ENCODE measurements around the gene PNMA8A.

DNA sequence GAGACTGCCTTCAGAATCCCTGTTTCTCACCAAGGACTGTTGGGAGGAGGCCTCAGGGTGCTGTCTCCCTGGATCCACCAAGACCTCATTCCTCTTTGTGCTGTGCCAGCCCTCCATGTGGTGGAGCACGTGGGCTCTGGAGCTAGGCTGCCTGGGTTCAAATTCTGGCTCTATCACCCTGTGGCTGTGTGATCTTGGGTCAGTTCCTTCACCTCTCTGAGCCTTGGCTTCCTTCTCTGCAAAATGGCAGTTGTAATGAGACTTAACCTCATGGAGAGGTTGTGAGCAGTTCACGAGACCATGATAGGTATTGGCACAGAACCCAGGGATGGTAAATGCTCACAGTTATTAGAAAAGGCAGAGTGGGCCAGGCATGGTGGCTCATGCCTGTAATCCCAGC lies 49.0 kb downstream of the PNMA8A start:
- TF ChIP-seq SRF (IDR thresholded peaks at IDR 0.05; ENCODE audit: low read depth) = no peak
- TF ChIP-seq, protein P1, sequence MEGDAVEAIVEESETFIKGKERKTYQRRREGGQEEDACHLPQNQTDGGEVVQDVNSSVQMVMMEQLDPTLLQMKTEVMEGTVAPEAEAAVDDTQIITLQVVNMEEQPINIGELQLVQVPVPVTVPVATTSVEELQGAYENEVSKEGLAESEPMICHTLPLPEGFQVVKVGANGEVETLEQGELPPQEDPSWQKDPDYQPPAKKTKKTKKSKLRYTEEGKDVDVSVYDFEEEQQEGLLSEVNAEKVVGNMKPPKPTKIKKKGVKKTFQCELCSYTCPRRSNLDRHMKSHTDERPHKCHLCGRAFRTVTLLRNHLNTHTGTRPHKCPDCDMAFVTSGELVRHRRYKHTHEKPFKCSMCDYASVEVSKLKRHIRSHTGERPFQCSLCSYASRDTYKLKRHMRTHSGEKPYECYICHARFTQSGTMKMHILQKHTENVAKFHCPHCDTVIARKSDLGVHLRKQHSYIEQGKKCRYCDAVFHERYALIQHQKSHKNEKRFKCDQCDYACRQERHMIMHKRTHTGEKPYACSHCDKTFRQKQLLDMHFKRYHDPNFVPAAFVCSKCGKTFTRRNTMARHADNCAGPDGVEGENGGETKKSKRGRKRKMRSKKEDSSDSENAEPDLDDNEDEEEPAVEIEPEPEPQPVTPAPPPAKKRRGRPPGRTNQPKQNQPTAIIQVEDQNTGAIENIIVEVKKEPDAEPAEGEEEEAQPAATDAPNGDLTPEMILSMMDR (IDR thresholded peaks at IDR 0.05 in 2 of 3, conservative IDR thresholded peaks at IDR 0.05 in 1 of 3; ENCODE audit: borderline replicate concordance in 1 of 3, insufficient read depth in 1 of 3, low read depth in 2 of 3, low read length in 2 of 3) = no peak
- no peak for TF ChIP-seq JUND (IDR thresholded peaks at IDR 0.05)
- no peak for TF ChIP-seq YY1 (IDR thresholded peaks at IDR 0.05; ENCODE audit: extremely low read depth, insufficient replicate concordance, low read depth, low read length)
- no peak for TF ChIP-seq POLR2A (IDR thresholded peaks at IDR 0.05; ENCODE audit: borderline replicate concordance, extremely low read depth, insufficient read depth, insufficient read length)
- TF ChIP-seq ELF1 (IDR thresholded peaks at IDR 0.05; ENCODE audit: borderline replicate concordance, low read depth) = no peak
- no peak for TF ChIP-seq CBX3 (IDR thresholded peaks at IDR 0.05; ENCODE audit: low read depth)
- no peak for TF ChIP-seq TCF7L2 (IDR thresholded peaks at IDR 0.05; ENCODE audit: borderline replicate concordance, extremely low read depth, insufficient read depth, insufficient read length)
- no peak for TF ChIP-seq EZH2 (IDR thresholded peaks at IDR 0.05)
- TF ChIP-seq CEBPB (IDR thresholded peaks at IDR 0.05; ENCODE audit: low read depth) = no peak
